Ishikawa (cell line): Measurements from ENCODE around the gene FOSL1.

ENCODE experiments used
- CREB1 ChIP-seq: IDR thresholded peaks from 2 replicates; pipeline ENCODE4 v1.6.1; 2012; ENCODE audit warnings: low read depth
- EP300 ChIP-seq: IDR thresholded peaks from 2 replicates; pipeline ENCODE4 v1.6.1; 2012; ENCODE audit warnings: borderline replicate concordance
- FOXM1 ChIP-seq: IDR thresholded peaks from 2 replicates; pipeline ENCODE4 v1.6.1; 2012; ENCODE audit warnings: low read depth, borderline replicate concordance
- MAX ChIP-seq: IDR thresholded peaks from 2 replicates; pipeline ENCODE4 v1.6.1; 2012
- NFIC ChIP-seq: IDR thresholded peaks from 2 replicates; pipeline ENCODE4 v1.6.1; 2012
- RAD21 ChIP-seq: IDR thresholded peaks from 2 replicates; pipeline ENCODE4 v1.6.1; 2012; ENCODE audit warnings: low read depth
- TAF1 ChIP-seq: IDR thresholded peaks from 2 replicates; pipeline ENCODE4 v1.6.1; 2012; ENCODE audit warnings: low read depth, mild to moderate bottlenecking
- TCF12 ChIP-seq: IDR thresholded peaks from 2 replicates; pipeline ENCODE4 v1.6.1; 2012; ENCODE audit warnings: low read depth
- TEAD4 ChIP-seq: IDR thresholded peaks from 2 replicates; pipeline ENCODE4 v1.6.1; 2012
- YY1 ChIP-seq: IDR thresholded peaks from 2 replicates; pipeline ENCODE4 v1.6.1; 2012; ENCODE audit warnings: low read depth

DNA sequence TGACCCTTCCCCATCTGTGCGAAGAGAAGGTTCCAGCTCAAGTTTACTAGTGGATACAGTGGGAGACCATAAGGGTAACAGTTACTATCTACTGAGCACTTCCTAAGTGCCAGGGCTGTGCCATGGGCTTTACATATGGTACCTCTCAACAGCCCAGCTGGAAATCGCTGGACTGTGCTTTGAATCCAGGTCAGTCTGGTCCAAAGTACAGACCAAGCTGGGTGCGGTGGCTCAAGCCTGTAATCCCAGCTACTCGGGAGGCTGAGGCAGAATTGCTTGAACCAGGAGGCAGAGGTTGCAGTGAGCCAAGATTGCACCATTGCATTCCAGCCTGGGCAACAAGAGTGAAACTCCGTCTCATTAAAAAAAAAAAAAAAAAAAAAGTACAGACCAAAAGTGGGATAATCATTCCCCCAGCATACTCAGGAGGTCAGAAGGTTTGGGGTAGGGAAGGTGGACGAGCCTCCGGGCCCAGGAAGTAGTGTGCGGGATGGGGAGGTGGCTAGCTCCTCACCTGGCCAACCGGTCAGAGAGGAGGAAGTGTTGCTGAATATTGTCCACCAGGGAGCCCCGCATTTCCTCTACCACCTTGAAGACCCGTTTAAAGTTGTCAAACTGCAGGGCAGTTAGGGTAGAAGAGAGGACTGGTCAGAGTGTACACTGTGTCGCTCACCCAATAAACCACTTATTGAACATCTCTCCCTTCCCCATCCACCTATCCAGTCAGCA is 14.2 kb downstream of the FOSL1 start:
- no peak for TF ChIP-seq FOXM1
- no peak for TF ChIP-seq RAD21
- no peak for TF ChIP-seq MAX
- no peak for TF ChIP-seq TCF12
- no peak for TF ChIP-seq CREB1
- TF ChIP-seq TEAD4: no peak
- TF ChIP-seq NFIC: no peak
- TF ChIP-seq EP300: no peak
- no peak for TF ChIP-seq TAF1
- no peak for TF ChIP-seq YY1
